ENCODE measurements around the gene ZNHIT2.

ZNHIT2 gene

DNA sequence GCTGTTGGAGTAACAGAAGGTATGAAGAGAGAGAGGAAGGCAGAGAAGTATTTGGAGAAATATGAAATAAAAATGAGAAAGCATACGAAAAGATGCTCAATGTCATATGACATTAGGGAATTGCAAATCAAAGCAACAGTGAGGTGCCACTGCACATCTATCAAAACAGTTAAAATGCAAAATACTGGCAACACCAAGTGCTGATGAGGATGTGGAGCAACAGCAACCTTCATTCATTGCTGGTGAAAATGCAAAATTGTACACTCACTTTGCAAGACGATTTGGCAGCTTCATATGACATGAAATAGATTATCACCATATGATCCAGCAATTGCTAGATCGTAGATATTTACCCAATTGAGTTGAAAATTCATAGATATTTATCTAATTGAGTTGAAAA lies 43.1 kb upstream of the ZNHIT2 start:
- no peak for TF ChIP-seq CTCF (IDR thresholded peaks at IDR 0.05; ENCODE audit: poor library complexity, severe bottlenecking)
- no peak overlapping the region for H3K27ac ChIP-seq (ENCODE audit: poor library complexity, severe bottlenecking)
- ATAC-seq (ENCODE audit: low read depth) = no peak

DNA sequence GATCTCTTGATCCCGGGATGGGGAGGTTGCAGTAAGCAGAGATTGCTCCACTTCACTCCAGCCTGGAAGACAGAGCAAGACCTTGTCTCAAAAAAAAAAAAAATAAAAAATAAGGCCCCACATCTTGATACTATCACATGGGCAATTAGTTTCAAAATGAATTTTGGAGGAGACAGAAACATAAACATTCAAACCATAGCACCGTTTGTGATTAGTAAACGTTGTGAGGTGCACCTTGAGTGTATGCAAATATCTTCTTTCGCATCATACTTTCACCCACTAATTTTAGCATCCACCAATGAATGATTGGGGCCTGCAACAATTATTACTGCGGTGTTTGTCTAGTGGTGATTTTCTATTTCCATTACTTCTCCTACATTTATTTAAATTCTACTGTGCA lies 41.5 kb upstream of the ZNHIT2 start:
- no peaks in the 10 kb centered on the region for H3K27me3 ChIP-seq (ENCODE audit: insufficient read depth, poor library complexity, severe bottlenecking)
- no peaks in the 10 kb centered on the region for H3K9me3 ChIP-seq (ENCODE audit: severe bottlenecking)
- no peaks in the 10 kb centered on the region for H3K36me3 ChIP-seq (ENCODE audit: low read depth)
- DNase-seq (ENCODE audit: low spot score) (no peak), ATAC-seq (ENCODE audit: low read depth) (no peak)
- TF ChIP-seq CTCF (IDR thresholded peaks at IDR 0.05; ENCODE audit: poor library complexity, severe bottlenecking) = no peak
- H3K4me3 ChIP-seq (ENCODE audit: severe bottlenecking) = no peak overlapping the region
- H3K27ac ChIP-seq (ENCODE audit: poor library complexity, severe bottlenecking) = no peak overlapping the region
- H3K4me1 ChIP-seq (ENCODE audit: insufficient read depth, poor library complexity, severe bottlenecking) = no peaks in the 10 kb centered on the region

More for the DNA sequence above, 43.1 kb upstream of the ZNHIT2 start:
- Histone ChIP-seq H3K9me3 (ENCODE audit: severe bottlenecking) (no peaks in the 10 kb centered on the region), H3K4me3 (ENCODE audit: severe bottlenecking) (no peak overlapping the region), H3K4me1 (ENCODE audit: insufficient read depth, poor library complexity, severe bottlenecking) (no peaks in the 10 kb centered on the region), H3K27me3 (ENCODE audit: insufficient read depth, poor library complexity, severe bottlenecking) (no peaks in the 10 kb centered on the region), H3K36me3 (ENCODE audit: low read depth) (no peaks in the 10 kb centered on the region)
- DNase-seq (ENCODE audit: low spot score) = no peak

DNA sequence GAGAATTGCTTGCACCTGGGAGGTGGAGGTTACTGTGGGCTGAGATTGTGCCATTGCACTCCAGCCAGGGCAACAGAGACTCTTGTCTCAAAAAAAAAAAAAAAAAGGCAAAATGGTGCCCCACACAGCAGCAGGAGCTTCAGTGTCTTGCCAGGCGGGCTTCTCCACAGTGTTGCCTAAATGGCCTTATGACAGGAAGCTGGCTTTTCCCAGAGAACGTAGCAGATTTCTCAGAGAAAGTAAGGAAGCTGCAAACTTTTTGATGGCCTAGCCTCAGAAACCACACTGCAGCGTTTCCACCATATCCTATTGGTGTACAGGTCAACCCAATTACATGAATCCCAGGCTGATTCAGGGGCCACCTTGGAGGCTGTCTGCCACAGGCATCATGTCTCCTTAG lies 39.8 kb upstream of the ZNHIT2 start:
- no peak for TF ChIP-seq CTCF (IDR thresholded peaks at IDR 0.05; ENCODE audit: poor library complexity, severe bottlenecking)
- Histone ChIP-seq H3K4me3 (ENCODE audit: severe bottlenecking) (no peak overlapping the region), H3K4me1 (ENCODE audit: insufficient read depth, poor library complexity, severe bottlenecking) (no peaks in the 10 kb centered on the region), H3K9me3 (ENCODE audit: severe bottlenecking) (no peaks in the 10 kb centered on the region), H3K27ac (ENCODE audit: poor library complexity, severe bottlenecking) (no peak overlapping the region), H3K36me3 (ENCODE audit: low read depth) (no peaks in the 10 kb centered on the region), H3K27me3 (ENCODE audit: insufficient read depth, poor library complexity, severe bottlenecking) (no peaks in the 10 kb centered on the region)
- ATAC-seq (ENCODE audit: low read depth) (no peak), DNase-seq (ENCODE audit: low spot score) (no peak)

GRCh38 chr11:65156926-65157325 lies 39.4 kb upstream of the ZNHIT2 start:
- Histone ChIP-seq H3K4me1 (ENCODE audit: insufficient read depth, poor library complexity, severe bottlenecking) (no peaks in the 10 kb centered on the region), H3K36me3 (ENCODE audit: low read depth) (no peaks in the 10 kb centered on the region), H3K27me3 (ENCODE audit: insufficient read depth, poor library complexity, severe bottlenecking) (no peaks in the 10 kb centered on the region), H3K4me3 (ENCODE audit: severe bottlenecking) (no peak overlapping the region), H3K27ac (ENCODE audit: poor library complexity, severe bottlenecking) (no peak overlapping the region), H3K9me3 (ENCODE audit: severe bottlenecking) (no peaks in the 10 kb centered on the region)
- TF ChIP-seq CTCF (IDR thresholded peaks at IDR 0.05; ENCODE audit: poor library complexity, severe bottlenecking) = no peak
- DNase-seq (ENCODE audit: low spot score) = no peak
- ATAC-seq (ENCODE audit: low read depth) = no peak

DNA sequence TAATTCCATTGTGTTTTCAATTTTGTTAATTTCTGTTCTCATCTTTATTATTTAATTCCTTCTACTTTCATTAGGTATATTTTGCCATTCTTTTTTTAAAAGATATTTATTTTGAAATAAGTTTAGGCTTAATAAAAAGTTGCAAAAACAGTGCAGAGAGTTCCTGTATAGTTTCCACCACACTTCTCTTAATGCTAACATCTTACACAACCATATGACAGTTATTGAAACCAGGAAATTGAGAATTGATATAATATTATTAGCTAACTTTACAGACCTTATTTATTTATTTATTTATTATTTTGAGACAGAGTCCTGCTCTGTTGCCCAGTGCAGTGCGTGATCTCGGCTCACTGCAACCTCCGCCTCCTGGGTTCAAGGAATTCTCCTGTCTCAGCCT lies 38.8 kb upstream of the ZNHIT2 start:
- DNase-seq (ENCODE audit: low spot score) = no peak
- ATAC-seq (ENCODE audit: low read depth) = no peak
- no peak for TF ChIP-seq CTCF (IDR thresholded peaks at IDR 0.05; ENCODE audit: poor library complexity, severe bottlenecking)
- no peaks in the 10 kb centered on the region for H3K27me3 ChIP-seq (ENCODE audit: insufficient read depth, poor library complexity, severe bottlenecking)
- no peak overlapping the region for H3K27ac ChIP-seq (ENCODE audit: poor library complexity, severe bottlenecking)
- H3K4me3 ChIP-seq (ENCODE audit: severe bottlenecking) = no peak overlapping the region
- H3K9me3 ChIP-seq (ENCODE audit: severe bottlenecking) = no peaks in the 10 kb centered on the region
- H3K4me1 ChIP-seq (ENCODE audit: insufficient read depth, poor library complexity, severe bottlenecking) = peaks cover 3% of the 10 kb centered on the region
- no peaks in the 10 kb centered on the region for H3K36me3 ChIP-seq (ENCODE audit: low read depth)
